Kidney (tissue), 14 donors: ENCODE data around the gene TSPOAP1. TPM values are rescaled to one million over a fixed set of nuclear protein-coding genes. Genes with fewer than 3 reads are reported as not detected.

Experiments
- DNase-seq, 5 donors: peaks; one replicate each; pipeline ENCODE4 v3.0.0-alpha.2; 2013 to 2020
- FAIRE-seq: peaks from 2 replicates; lab custom pipeline; 2012; peaks lifted over from hg19 to GRCh38; lab: Jason Lieb, UNC
- H3K27ac ChIP-seq, 2 donors: one replicate each; pipeline ENCODE4 v1.7.0; 2013; ENCODE audit warnings: low read depth in 2 of 2, low read length in 2 of 2, inconsistent platforms in 1 of 2
- H3K27me3 ChIP-seq: one replicate; pipeline ENCODE4 v1.7.1; 2013; ENCODE audit warnings: low read length, inconsistent platforms; ENCODE audit not compliant: control insufficient read depth, insufficient read depth
- H3K36me3 ChIP-seq, 3 donors: one replicate each; pipeline versions ENCODE4 v1.7.0 to v1.7.1; 2013; ENCODE audit warnings: low read length in 3 of 3, control low read depth in 1 of 3, inconsistent platforms in 1 of 3; ENCODE audit not compliant: insufficient read depth in 3 of 3, control insufficient read depth in 2 of 3
- H3K4me1 ChIP-seq, 3 donors: one replicate each; pipeline versions ENCODE4 v1.7.0 to v1.7.1; 2013; ENCODE audit warnings: low read length in 3 of 3, inconsistent platforms in 1 of 3, low read depth in 1 of 3; ENCODE audit not compliant: control insufficient read depth in 2 of 3, insufficient read depth in 2 of 3
- H3K4me3 ChIP-seq, 3 donors: one replicate each; pipeline versions ENCODE4 v1.7.0 to v1.8.1; 2013; ENCODE audit warnings: low read length in 3 of 3, control low read depth in 1 of 3, inconsistent platforms in 1 of 3
- H3K9ac ChIP-seq, 3 donors: one replicate each; pipeline versions ENCODE4 v1.7.0 to v1.7.1; 2013; ENCODE audit warnings: low read length in 3 of 3, control low read depth in 1 of 3, inconsistent platforms in 1 of 3
- H3K9me3 ChIP-seq, 3 donors: one replicate each; pipeline versions ENCODE4 v1.7.0 to v1.7.1; 2013; ENCODE audit warnings: low read length in 3 of 3, control low read depth in 1 of 3, inconsistent platforms in 1 of 3; ENCODE audit not compliant: control insufficient read depth in 2 of 3, insufficient read depth in 1 of 3
- CTCF ChIP-seq: IDR thresholded peaks from 3 replicates; pipeline ENCODE4 v1.5.1; 2012; ENCODE audit warnings: mild to moderate bottlenecking, moderate library complexity, borderline replicate concordance; ENCODE audit not compliant: insufficient read depth; ENCODE audit errors: extremely low read depth
- intact Hi-C: fragments of 100-400 bp; cut with DNase I; formaldehyde crosslinking; loops from one replicate; pipeline ENCODE4 v1.11.1; 2022
- polyA plus RNA-seq: library from polyadenylated mRNA; stranded (reverse); fragments of 350-450 nt; fragmentation: Illumina TruSeq; extraction: RNeasy Lipid Tissue Mini Kit (QIAGEN cat#74804); gene quantifications from one replicate; pipeline ENCODE4 v1.2.3, GENCODE V29; 2014; ENCODE audit warnings: low read depth, low replicate concordance; ENCODE audit not compliant: insufficient read depth
- total RNA-seq: library from RNA; stranded (reverse); fragmentation: NEBNext Ultra II Directional; extraction: Animal tissue kit (Norgen Biotek cat#: 25700); gene quantifications from one replicate; pipeline ENCODE4 v1.2.1, GENCODE V29; 2021
- donor health status: control.
- donor health status: control.
- donor health status: control.
- donor health status: control.
- donor health status: control.
- donor health status: DM: yes; HTN: yes; CAD: no.
- donor health status: Normal renal cell carcinoma (clear cell type).

The TSPOAP1 gene
- total and polyA plus RNA-seq, 2 donors from 2014 or later: 12.5 to 30.6 TPM

GRCh38 chr17:58316260-58316960, 12.2 kb downstream of the TSPOAP1 start:
- Histone ChIP-seq H3K4me1 (no peaks in the 10 kb centered on the region), H3K4me3 (no peak overlapping the region), H3K27ac (no peak overlapping the region), H3K9ac (no peak overlapping the region), H3K27me3 (no peaks in the 10 kb centered on the region), H3K36me3 (no peaks in the 10 kb centered on the region), H3K9me3 (no peaks in the 10 kb centered on the region)
- intact Hi-C loops: no loop called here
- no peak for TF ChIP-seq CTCF
- peak in 3 of 5 donors; percentile 4 to 59 (median 21) for DNase-seq
- no peak for FAIRE-seq

GRCh38 chr17:58315750-58316149, 12.8 kb downstream of the TSPOAP1 start:
- FAIRE-seq (no peak), DNase-seq (no peak)
- Histone ChIP-seq H3K36me3 (no peaks in the 10 kb centered on the region), H3K27me3 (no peaks in the 10 kb centered on the region), H3K27ac (no peak overlapping the region), H3K9me3 (no peaks in the 10 kb centered on the region), H3K4me1 (no peaks in the 10 kb centered on the region), H3K4me3 (no peak overlapping the region), H3K9ac (no peak overlapping the region)
- intact Hi-C loops: no loop called here
- TF ChIP-seq CTCF: no peak

GRCh38 chr17:58315281-58315711, 13.3 kb downstream of the TSPOAP1 start:
- Histone ChIP-seq H3K27ac (no peak overlapping the region), H3K9ac (no peak overlapping the region), H3K4me1 (no peaks in the 10 kb centered on the region), H3K9me3 (no peaks in the 10 kb centered on the region), H3K4me3 (no peak overlapping the region), H3K36me3 (no peaks in the 10 kb centered on the region), H3K27me3 (no peaks in the 10 kb centered on the region)
- intact Hi-C loops: no loop called here
- no peak for TF ChIP-seq CTCF
- DNase-seq (peak in 2 of 5 donors; percentile 7 to 19), FAIRE-seq (no peak)

GRCh38 chr17:58314706-58315015, 13.9 kb downstream of the TSPOAP1 start:
- DNase-seq (no peak), FAIRE-seq (no peak)
- Histone ChIP-seq H3K27me3 (no peaks in the 10 kb centered on the region), H3K4me3 (no peak overlapping the region), H3K4me1 (no peaks in the 10 kb centered on the region), H3K9me3 (no peaks in the 10 kb centered on the region), H3K27ac (no peak overlapping the region), H3K36me3 (no peaks in the 10 kb centered on the region), H3K9ac (no peak overlapping the region)
- TF ChIP-seq CTCF: no peak
- intact Hi-C loops: no loop called here
